ENCODE results near the gene WNK3.

Gene WNK3

GRCh38 chrX:54181202-54181953 lies 176.5 kb downstream of the WNK3 start:
- peak overlapping the region; percentile 63 for H3K4me3 ChIP-seq (ENCODE audit: low read length)
- no peak for TF ChIP-seq CTCF (conservative IDR thresholded peaks at IDR 0.05; ENCODE audit: low read depth, low read length)
- DNase-seq (ENCODE audit: low read depth) = no peak

DNA sequence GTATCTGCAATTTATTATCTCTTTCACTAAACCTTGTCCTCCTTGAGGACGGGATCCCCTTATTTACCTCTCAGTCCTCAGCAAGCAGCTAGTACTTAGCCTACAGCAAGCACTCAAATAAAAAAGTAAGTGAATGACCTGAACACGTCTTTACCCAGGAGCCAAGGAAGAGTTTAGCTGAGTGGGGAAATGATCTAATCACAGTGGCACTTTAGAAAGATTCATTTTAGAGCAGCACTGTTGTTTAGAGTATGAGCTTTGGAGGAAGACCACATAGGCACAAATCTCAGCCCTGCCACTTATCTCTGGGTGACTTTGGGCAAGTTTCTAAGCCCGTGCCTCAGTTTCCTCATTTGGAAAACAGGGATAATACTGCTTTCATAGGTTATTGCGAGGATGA lies 177.4 kb downstream of the WNK3 start:
- no peak for DNase-seq (ENCODE audit: low read depth)
- no peak for TF ChIP-seq CTCF (conservative IDR thresholded peaks at IDR 0.05; ENCODE audit: low read depth, low read length)
- H3K4me3 ChIP-seq (ENCODE audit: low read length) = peak overlapping the region; percentile 63

GRCh38 chrX:54178100-54178940 lies 179.5 kb downstream of the WNK3 start:
- peak; percentile 48 for DNase-seq (ENCODE audit: low read depth)
- TF ChIP-seq CTCF (conservative IDR thresholded peaks at IDR 0.05; ENCODE audit: low read depth, low read length) = no peak
- no peak overlapping the region for H3K4me3 ChIP-seq (ENCODE audit: low read length)

DNA sequence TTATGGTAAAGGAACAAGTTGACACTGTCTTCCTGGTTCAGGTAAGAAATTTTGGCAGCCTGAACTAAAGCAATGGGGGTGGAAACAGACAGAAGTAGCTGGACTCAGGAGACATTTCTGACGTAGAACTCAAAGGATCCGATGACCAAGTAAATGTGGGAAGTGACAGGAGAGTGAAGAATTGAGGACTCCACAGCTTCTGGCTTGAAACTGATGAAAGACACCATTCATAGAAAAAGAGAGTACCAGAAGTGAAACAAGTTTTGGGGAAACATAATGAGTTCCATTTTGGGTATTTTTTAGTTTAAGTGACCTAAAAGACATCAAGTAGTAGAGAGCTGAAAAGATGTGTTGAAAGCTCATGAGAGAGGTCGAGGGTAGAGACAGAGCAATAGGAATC lies 180.5 kb downstream of the WNK3 start:
- H3K4me3 ChIP-seq (ENCODE audit: low read length) = no peak overlapping the region
- no peak for DNase-seq (ENCODE audit: low read depth)
- no peak for TF ChIP-seq CTCF (conservative IDR thresholded peaks at IDR 0.05; ENCODE audit: low read depth, low read length)

DNA sequence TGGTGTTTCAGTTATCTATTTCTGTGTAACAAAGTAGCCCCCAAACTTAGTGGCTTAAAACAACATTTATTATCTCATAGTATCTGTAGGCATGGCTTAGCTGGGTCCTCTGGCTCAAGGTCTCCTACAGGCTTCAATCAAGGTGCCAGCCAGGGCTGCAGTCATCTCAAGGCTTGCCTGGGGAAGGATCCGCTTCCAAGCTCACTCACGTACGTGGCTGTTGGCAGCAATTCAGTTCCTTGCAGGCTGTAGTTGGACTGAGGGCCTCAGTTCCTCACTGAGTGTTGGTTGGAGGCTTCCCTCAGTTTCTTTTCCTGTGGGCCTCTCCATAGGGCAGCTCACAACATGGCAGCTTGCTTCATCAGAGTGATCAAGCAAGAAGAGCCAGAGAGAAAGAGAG lies 184.1 kb downstream of the WNK3 start:
- no peak overlapping the region for H3K4me3 ChIP-seq (ENCODE audit: low read length)
- no peak for DNase-seq (ENCODE audit: low read depth)
- no peak for TF ChIP-seq CTCF (conservative IDR thresholded peaks at IDR 0.05; ENCODE audit: low read depth, low read length)

DNA sequence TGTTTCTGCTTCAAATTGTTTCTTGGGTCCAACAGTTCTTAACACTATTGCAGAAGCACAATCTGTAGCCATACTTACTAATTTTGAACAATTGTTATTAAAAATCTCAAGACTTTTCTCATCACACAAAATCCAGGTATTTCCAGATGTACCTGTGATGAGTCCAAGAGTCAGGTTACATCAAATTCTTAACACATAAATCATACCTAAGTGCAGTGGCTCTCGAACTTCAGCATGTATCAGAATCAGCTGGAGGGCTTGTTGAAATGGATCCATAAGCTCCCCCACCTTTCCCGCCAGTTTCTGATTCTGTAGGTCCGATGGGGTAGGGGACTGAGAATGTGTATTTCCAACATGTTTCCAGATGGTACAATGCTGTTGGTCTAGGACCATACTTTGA lies 185.4 kb downstream of the WNK3 start:
- no peak for DNase-seq (ENCODE audit: low read depth)
- no peak overlapping the region for H3K4me3 ChIP-seq (ENCODE audit: low read length)
- no peak for TF ChIP-seq CTCF (conservative IDR thresholded peaks at IDR 0.05; ENCODE audit: low read depth, low read length)

Measured in retinal pigment epithelial cell (primary cell).